ENCODE measurements around the gene UBAC1.

DNA sequence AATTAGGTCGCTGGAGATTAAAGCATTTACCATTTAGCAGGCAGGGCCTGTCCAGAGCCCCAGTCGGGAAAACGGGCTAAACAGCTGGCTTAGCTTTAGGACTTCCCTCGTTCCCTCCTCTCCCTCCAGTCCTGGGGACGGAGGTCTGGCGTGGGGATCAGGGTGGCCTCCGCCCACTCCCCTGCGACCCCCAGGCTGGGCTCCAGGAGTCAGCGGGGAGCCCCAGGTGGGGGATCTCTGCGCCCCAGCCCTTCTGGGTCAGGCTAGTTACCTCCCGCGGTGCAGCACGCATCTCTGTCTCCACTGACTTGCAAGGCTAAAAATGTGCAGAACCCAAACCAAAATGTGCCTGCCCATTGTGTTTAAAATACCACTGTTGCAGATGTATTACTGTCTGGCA is 37.7 kb downstream of the UBAC1 start:
- TF ChIP-seq CTCF (IDR thresholded peaks at IDR 0.05) = no peak
- TF ChIP-seq POLR2A (IDR thresholded peaks at IDR 0.05) = no peak
